PC-3 (cell line): ENCODE data around the gene WBP2NL. TPM values are rescaled to one million over a fixed set of nuclear protein-coding genes. Genes with fewer than 3 reads are reported as not detected.

Experiments
- ATAC-seq: fragments of 200-7000 bp; cut with Tn5 transposase; 2 replicates; pipeline ENCODE4 v1.9.1; 2020; ENCODE audit warnings: mild to moderate bottlenecking, moderate library complexity
- BruUV-seq: library from RNA; stranded (reverse); fragments of 400-500 nt; replicated peaks from 2 replicates; lab custom pipeline; 2021; lab: Mats Ljungman, UMichigan
- CTCF ChIA-PET: fragments of 300-600 bp; sonication (Branson Sonifier 250); formaldehyde crosslinking; loops from one replicate; lab custom pipeline; 2022; ENCODE audit warnings: antibody characterized with exemption; lab: Charles Lee
- POLR2A ChIA-PET: fragments of 300-600 bp; sonication (Branson Sonifier 250); formaldehyde crosslinking; loops from one replicate; lab custom pipeline; 2022; ENCODE audit warnings: antibody characterized with exemption; ENCODE audit not compliant: unreplicated experiment; lab: Charles Lee
- DNase-seq: peaks from one replicate; pipeline ENCODE4 v3.0.0-alpha.2; 2015
- H2AFZ ChIP-seq: fragments of 300-600 bp; sonication (generic); 2 replicates; pipeline ENCODE4 v1.6.0; 2016; ENCODE audit warnings: antibody characterized with exemption, low read length
- H3F3A ChIP-seq: fragments of 300-600 bp; sonication (generic); one replicate; pipeline ENCODE4 v1.6.0; 2017; ENCODE audit warnings: antibody characterized with exemption, low read length, control low read depth, mild to moderate bottlenecking; ENCODE audit not compliant: unreplicated experiment
- H3K27ac ChIP-seq: fragments of 300-600 bp; sonication (generic); 2 replicates; pipeline ENCODE4 v1.5.1; 2016; ENCODE audit warnings: mild to moderate bottlenecking, low read length
- H3K27me3 ChIP-seq: fragments of 300-600 bp; sonication (generic); 2 replicates; pipeline ENCODE4 v1.6.1; 2016; ENCODE audit warnings: low read length, mixed read lengths
- H3K36me3 ChIP-seq: fragments of 300-600 bp; sonication (generic); 2 replicates; pipeline ENCODE4 v1.6.1; 2016; ENCODE audit warnings: low read depth, mixed run types, low read length, mixed read lengths
- H3K4me1 ChIP-seq: fragments of 300-600 bp; sonication (generic); 2 replicates; pipeline ENCODE4 v1.5.1; 2016; ENCODE audit warnings: low read length; ENCODE audit not compliant: insufficient read depth
- H3K4me2 ChIP-seq: fragments of 300-600 bp; sonication (generic); 2 replicates; pipeline ENCODE4 v1.6.0; 2016; ENCODE audit warnings: low read length
- H3K4me3 ChIP-seq: fragments of 300-600 bp; sonication (generic); 2 replicates; pipeline ENCODE4 v1.5.1; 2016; ENCODE audit warnings: mild to moderate bottlenecking, low read length, mixed read lengths
- H3K79me2 ChIP-seq: fragments of 300-600 bp; sonication (generic); 2 replicates; pipeline ENCODE4 v1.6.1; 2017; ENCODE audit warnings: low read length, mixed read lengths
- H3K9ac ChIP-seq: fragments of 300-600 bp; sonication (generic); 2 replicates; pipeline ENCODE4 v1.6.0; 2016; ENCODE audit warnings: mild to moderate bottlenecking, low read length
- H3K9me2 ChIP-seq: fragments of 300-600 bp; sonication (generic); replicated peaks from 2 replicates; pipeline ENCODE4 v1.6.1; 2016; ENCODE audit warnings: mixed run types, low read length, mixed read lengths
- H3K9me3 ChIP-seq: fragments of 300-600 bp; sonication (generic); 2 replicates; pipeline ENCODE4 v1.6.1; 2016; ENCODE audit warnings: low read length, mixed read lengths
- H4K20me1 ChIP-seq: fragments of 300-600 bp; sonication (generic); 2 replicates; pipeline ENCODE4 v1.6.1; 2016; ENCODE audit warnings: low read length, mixed read lengths
- EZH2 ChIP-seq: fragments of 300-600 bp; sonication (generic); IDR thresholded peaks from one replicate; pipeline ENCODE4 v1.6.1; 2017; ENCODE audit warnings: antibody characterized with exemption, mild to moderate bottlenecking, low read length; ENCODE audit not compliant: unreplicated experiment
- EZH2phosphoT487 ChIP-seq: fragments of 300-600 bp; sonication (generic); IDR thresholded peaks from 2 replicates; pipeline ENCODE4 v1.6.1; 2018; ENCODE audit warnings: mild to moderate bottlenecking, antibody characterized with exemption, low read length, borderline replicate concordance
- intact Hi-C: fragments of 100-400 bp; cut with micrococcal nuclease; formaldehyde crosslinking; loops from 2 replicates; pipeline ENCODE4 v1.9.0; 2023
- total RNA-seq: library from RNA; depleted of rRNA; stranded (reverse); fragments of >200 nt; gene quantifications from 2 replicates; pipeline ENCODE4 v1.2.3, GENCODE V29; 2014
- TF ChIP-seq, protein P1 (sequence below): fragments of 300-600 bp; sonication (generic); conservative IDR thresholded peaks from 2 replicates; pipeline ENCODE4 v1.5.1; 2017; ENCODE audit warnings: antibody characterized with exemption, low read depth, mild to moderate bottlenecking, low read length

WBP2NL gene
- total RNA-seq, 1 experiment from 2014 or later: 0.33 TPM

DNA sequence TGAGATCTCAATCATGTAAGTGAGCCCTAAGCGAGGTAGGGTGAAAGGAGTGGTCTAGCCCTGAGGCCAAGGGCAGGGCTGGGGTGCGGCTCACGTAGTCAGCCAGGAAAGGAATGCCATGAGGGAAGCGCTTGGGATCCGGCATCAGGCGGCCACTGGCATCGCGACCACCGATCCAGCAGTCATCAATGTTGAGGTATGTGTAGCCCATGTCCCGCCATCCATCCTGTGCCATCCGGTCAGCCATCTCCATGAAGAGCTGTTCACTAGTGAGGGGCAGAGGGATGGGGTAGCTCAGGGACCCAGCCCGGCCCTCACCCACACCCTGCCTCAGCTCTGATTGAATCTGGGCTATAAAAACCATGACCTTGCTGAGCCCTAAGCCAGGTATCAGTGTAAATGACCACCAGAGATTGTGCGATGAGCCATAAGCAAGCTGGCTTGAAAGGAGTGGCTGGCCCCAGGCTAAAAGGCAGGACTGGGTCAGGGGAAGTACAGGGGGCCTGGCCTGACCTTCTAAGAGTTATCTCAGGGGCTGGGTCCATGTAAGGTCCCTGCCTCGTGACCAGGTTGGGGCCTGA lies 69.2 kb downstream of the WBP2NL start:
- no peaks in the 10 kb centered on the region for H3F3A ChIP-seq
- H4K20me1 ChIP-seq: no peaks in the 10 kb centered on the region
- H3K27me3 ChIP-seq: no peaks in the 10 kb centered on the region
- intact Hi-C loops: no loop called here
- TF ChIP-seq EZH2phosphoT487 (no peak), EZH2 (no peak)
- TF ChIP-seq, protein P1, sequence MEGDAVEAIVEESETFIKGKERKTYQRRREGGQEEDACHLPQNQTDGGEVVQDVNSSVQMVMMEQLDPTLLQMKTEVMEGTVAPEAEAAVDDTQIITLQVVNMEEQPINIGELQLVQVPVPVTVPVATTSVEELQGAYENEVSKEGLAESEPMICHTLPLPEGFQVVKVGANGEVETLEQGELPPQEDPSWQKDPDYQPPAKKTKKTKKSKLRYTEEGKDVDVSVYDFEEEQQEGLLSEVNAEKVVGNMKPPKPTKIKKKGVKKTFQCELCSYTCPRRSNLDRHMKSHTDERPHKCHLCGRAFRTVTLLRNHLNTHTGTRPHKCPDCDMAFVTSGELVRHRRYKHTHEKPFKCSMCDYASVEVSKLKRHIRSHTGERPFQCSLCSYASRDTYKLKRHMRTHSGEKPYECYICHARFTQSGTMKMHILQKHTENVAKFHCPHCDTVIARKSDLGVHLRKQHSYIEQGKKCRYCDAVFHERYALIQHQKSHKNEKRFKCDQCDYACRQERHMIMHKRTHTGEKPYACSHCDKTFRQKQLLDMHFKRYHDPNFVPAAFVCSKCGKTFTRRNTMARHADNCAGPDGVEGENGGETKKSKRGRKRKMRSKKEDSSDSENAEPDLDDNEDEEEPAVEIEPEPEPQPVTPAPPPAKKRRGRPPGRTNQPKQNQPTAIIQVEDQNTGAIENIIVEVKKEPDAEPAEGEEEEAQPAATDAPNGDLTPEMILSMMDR: no peak
- no peak for ATAC-seq
- DNase-seq: no peak
- no peak overlapping the region for H3K9ac ChIP-seq
- no peaks in the 10 kb centered on the region for H3K36me3 ChIP-seq
- POLR2A ChIA-PET: no interaction called here
- H3K4me1 ChIP-seq: peaks cover 14% of the 10 kb centered on the region
- no peaks in the 10 kb centered on the region for H3K9me2 ChIP-seq
- H3K4me2 ChIP-seq: no peak overlapping the region
- H3K79me2 ChIP-seq: peaks cover 7% of the 10 kb centered on the region; the same call in 1 of the 2 replicates
- H3K4me3 ChIP-seq: no peak overlapping the region
- CTCF ChIA-PET: no interaction called here
- no peak overlapping the region for H3K27ac ChIP-seq
- H2AFZ ChIP-seq: no peak overlapping the region
- H3K9me3 ChIP-seq: no peaks in the 10 kb centered on the region
- no TSS peak for BruUV-seq

DNA sequence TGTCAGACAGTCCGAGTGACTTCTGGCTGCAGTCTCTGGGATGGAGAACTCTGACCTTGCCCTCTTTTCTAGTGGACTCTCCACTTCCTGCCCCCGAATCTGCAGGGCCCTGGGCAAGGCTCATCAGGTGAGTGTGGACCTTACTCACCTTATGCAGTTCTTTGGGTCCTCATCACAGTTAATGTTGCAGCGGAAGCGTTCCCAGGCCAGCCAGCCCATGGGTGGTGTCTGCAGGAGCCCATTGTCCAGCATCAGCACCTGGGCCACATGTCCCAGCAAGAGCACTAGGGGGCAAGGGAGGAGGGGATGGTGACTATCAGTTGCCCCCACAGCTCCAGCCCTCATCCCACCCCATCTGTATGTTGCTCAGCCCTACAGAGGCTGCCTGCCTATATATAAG lies 69.7 kb downstream of the WBP2NL start:
- Histone ChIP-seq H3K4me2 (no peak overlapping the region), H3K9ac (no peak overlapping the region), H3K4me3 (no peak overlapping the region), H3K4me1 (peaks cover 14% of the 10 kb centered on the region), H3K27me3 (no peaks in the 10 kb centered on the region), H3K79me2 (peaks cover 7% of the 10 kb centered on the region; the same call in 1 of the 2 replicates), H3K36me3 (no peaks in the 10 kb centered on the region), H3K9me2 (no peaks in the 10 kb centered on the region), H3K9me3 (no peaks in the 10 kb centered on the region), H2AFZ (no peak overlapping the region), H3F3A (no peaks in the 10 kb centered on the region), H3K27ac (no peak overlapping the region), H4K20me1 (no peaks in the 10 kb centered on the region)
- POLR2A ChIA-PET: no interaction called here
- DNase-seq: no peak
- TF ChIP-seq, protein P1: no peak
- no peak for TF ChIP-seq EZH2
- TF ChIP-seq EZH2phosphoT487: no peak
- CTCF ChIA-PET: no interaction called here
- BruUV-seq: no TSS peak
- ATAC-seq: no peak
- intact Hi-C loops: no loop called here

DNA sequence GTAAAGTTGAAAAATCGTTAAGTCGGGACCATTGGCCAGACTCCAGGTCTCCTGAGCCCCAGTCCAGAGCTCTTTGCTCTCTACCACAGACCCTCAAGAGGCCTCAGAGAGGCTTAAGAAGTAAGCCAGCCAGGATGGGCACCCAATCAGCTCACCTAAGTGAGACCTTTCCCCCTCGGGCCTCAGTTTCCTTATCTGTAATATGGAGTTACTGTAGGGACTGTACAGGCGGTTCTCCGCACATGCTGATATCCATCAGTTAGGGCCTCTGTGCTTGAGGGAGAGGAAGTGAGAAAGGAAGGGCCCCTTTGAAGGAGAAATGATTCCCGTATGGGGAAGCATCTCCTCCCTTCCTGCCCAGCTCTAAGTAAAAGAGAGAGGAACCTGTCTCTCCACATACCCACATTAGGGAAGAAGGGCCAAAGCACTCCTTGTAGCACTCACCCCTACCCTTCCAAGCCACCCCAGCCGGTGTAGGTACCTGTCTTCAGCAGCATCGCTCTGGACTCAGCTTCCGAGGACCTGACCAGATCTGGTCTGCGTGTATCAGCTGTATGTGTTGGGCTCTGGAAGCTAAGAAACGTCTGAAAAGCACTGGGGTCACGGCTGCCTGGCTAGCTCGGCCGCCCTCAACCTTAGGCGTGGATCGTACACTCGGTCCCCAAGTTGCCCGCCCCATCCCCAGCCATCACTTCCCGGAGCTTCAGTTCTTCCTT lies 71.4 kb downstream of the WBP2NL start:
- H2AFZ ChIP-seq: peak overlapping the region; percentile 75
- CTCF ChIA-PET: no interaction called here
- BruUV-seq: TSS peak; percentile 85

More for the DNA sequence above, 71.4 kb downstream of the WBP2NL start:
- peaks cover 7% of the 10 kb centered on the region; the same call in 1 of the 2 replicates for H3K79me2 ChIP-seq
- H3K27me3 ChIP-seq: no peaks in the 10 kb centered on the region
- peak overlapping the region; percentile 70 for H3K9ac ChIP-seq
- peak overlapping the region; percentile 77 for H3K4me3 ChIP-seq
- intact Hi-C loops: loop anchor here (2.0 kb wide), 1 partner anchor 103 kb away; no protein-coding TSS in a partner anchor
- no peaks in the 10 kb centered on the region for H3K36me3 ChIP-seq
- ATAC-seq (peak; percentile 18), DNase-seq (no peak)
- no peaks in the 10 kb centered on the region for H3K9me3 ChIP-seq
- TF ChIP-seq, protein P1: no peak
- no peak for TF ChIP-seq EZH2
- TF ChIP-seq EZH2phosphoT487: no peak
- peaks cover 14% of the 10 kb centered on the region for H3K4me1 ChIP-seq
- H3K4me2 ChIP-seq: peak overlapping the region; percentile 98
- no peaks in the 10 kb centered on the region for H3F3A ChIP-seq
- no peaks in the 10 kb centered on the region for H4K20me1 ChIP-seq
- H3K9me2 ChIP-seq: no peaks in the 10 kb centered on the region
- peak overlapping the region; percentile 19; the same call in 1 of the 2 replicates for H3K27ac ChIP-seq
- POLR2A ChIA-PET: interaction anchor here (0.7 kb wide), 1 partner anchor 11 kb away, joined by 4 read pairs; no protein-coding TSS in a partner anchor
